GM12878 (cell line): Measurements from ENCODE around the gene BRCA1. TPM values are rescaled to one million over a fixed set of nuclear protein-coding genes. Genes with fewer than 3 reads are reported as not detected.

Experiments
- BACH1 ChIP-seq: fragments of 450-650 bp; IDR thresholded peaks from 2 replicates; pipeline ENCODE4 v1.6.1; 2017; ENCODE audit warnings: mild to moderate bottlenecking, borderline replicate concordance
- CBX5 ChIP-seq: sonication (generic); IDR thresholded peaks from 2 replicates; pipeline ENCODE4 v1.6.1; 2016; ENCODE audit warnings: low read depth, moderate library complexity, mild to moderate bottlenecking, inconsistent platforms
- CHD1 ChIP-seq: IDR thresholded peaks from 2 replicates; pipeline ENCODE4 v1.6.1; 2012; ENCODE audit warnings: low read depth, low read length, improper control_type of control experiment
- CHD4 ChIP-seq: fragments of 200-600 bp; sonication (generic); IDR thresholded peaks from 2 replicates; pipeline ENCODE4 v1.6.1; 2016; ENCODE audit warnings: mild to moderate bottlenecking
- EGR1 ChIP-seq, 2 experiments: IDR thresholded peaks; 1 replicate in 1 of 2; 2 replicates in 1 of 2; pipeline ENCODE4 v1.6.1; 2011 to 2012; ENCODE audit warnings: low read depth in 2 of 2, low read length in 2 of 2, borderline replicate concordance in 1 of 2, mild to moderate bottlenecking in 1 of 2, moderate library complexity in 1 of 2
- GABPA ChIP-seq: IDR thresholded peaks from 2 replicates; pipeline ENCODE4 v1.6.1; 2014; ENCODE audit warnings: antibody characterized with exemption, low read depth, mild to moderate bottlenecking, inconsistent platforms
- HDGF ChIP-seq: fragments of 450-650 bp; IDR thresholded peaks from 2 replicates; pipeline ENCODE4 v1.6.1; 2016; ENCODE audit warnings: antibody characterized with exemption
- IRF4 ChIP-seq: IDR thresholded peaks from 2 replicates; pipeline ENCODE4 v1.6.1; 2011; ENCODE audit warnings: low read depth, low read length
- KLF5 ChIP-seq: fragments of 450-650 bp; IDR thresholded peaks from 2 replicates; pipeline ENCODE4 v1.6.1; 2014; ENCODE audit warnings: mild to moderate bottlenecking; ENCODE audit not compliant: partially characterized antibody
- MTA2 ChIP-seq: fragments of 450-650 bp; IDR thresholded peaks from 2 replicates; pipeline ENCODE4 v1.6.1; 2016; ENCODE audit warnings: low read depth, mild to moderate bottlenecking, moderate library complexity
- NFYA ChIP-seq: IDR thresholded peaks from 2 replicates; pipeline ENCODE4 v1.6.1; 2011; ENCODE audit warnings: low read depth, mild to moderate bottlenecking, low read length, improper control_type of control experiment, borderline replicate concordance
- PKNOX1 ChIP-seq: fragments of 450-650 bp; IDR thresholded peaks from 2 replicates; pipeline ENCODE4 v1.6.1; 2016; ENCODE audit warnings: mild to moderate bottlenecking
- POLR2A ChIP-seq: IDR thresholded peaks from 2 replicates; pipeline ENCODE4 v1.6.1; 2011; ENCODE audit warnings: low read depth, mild to moderate bottlenecking, low read length
- RAD51 ChIP-seq: fragments of 450-650 bp; IDR thresholded peaks from 2 replicates; pipeline ENCODE4 v1.6.1; 2016; ENCODE audit warnings: moderate library complexity, mild to moderate bottlenecking, inconsistent platforms
- SP1 ChIP-seq: IDR thresholded peaks from one replicate; pipeline ENCODE4 v1.6.1; 2011; ENCODE audit warnings: low read depth, low read length
- TAF1 ChIP-seq: IDR thresholded peaks from 2 replicates; pipeline ENCODE4 v1.6.1; 2011; ENCODE audit warnings: mild to moderate bottlenecking, low read depth, low read length, borderline replicate concordance
- USF1 ChIP-seq: IDR thresholded peaks from 2 replicates; pipeline ENCODE4 v1.6.1; 2011; ENCODE audit warnings: borderline replicate concordance, low read depth, mild to moderate bottlenecking, moderate library complexity, mixed read lengths, low read length; ENCODE audit not compliant: insufficient read depth; ENCODE audit errors: extremely low read length
- ZBED1 ChIP-seq: IDR thresholded peaks from 2 replicates; pipeline ENCODE4 v1.6.1; 2016; ENCODE audit warnings: borderline replicate concordance
- ZBTB11 ChIP-seq: fragments of 450-650 bp; formaldehyde crosslinking; IDR thresholded peaks from 2 replicates; pipeline ENCODE4 v1.5.0; 2022; ENCODE audit warnings: mild to moderate bottlenecking, missing genetic modification characterization
- ZNF207 ChIP-seq: fragments of 450-650 bp; IDR thresholded peaks from 2 replicates; pipeline ENCODE4 v1.6.1; 2014; ENCODE audit warnings: antibody characterized with exemption, mild to moderate bottlenecking, borderline replicate concordance
- ZNF687 ChIP-seq: fragments of 450-650 bp; IDR thresholded peaks from 2 replicates; pipeline ENCODE4 v1.6.1; 2017; ENCODE audit warnings: mild to moderate bottlenecking, moderate library complexity
- ZSCAN29 ChIP-seq: fragments of 450-650 bp; IDR thresholded peaks from 2 replicates; pipeline ENCODE4 v1.6.1; 2017; ENCODE audit warnings: mild to moderate bottlenecking, moderate library complexity
- polyA plus RNA-seq, 11 experiments: library from polyadenylated mRNA; depleted of rRNA in 4 of 11; unstranded in 6 of 11; stranded (reverse) in 5 of 11; fragments of >200 nt; fragmentation: Nextera tagmentation in 4 of 11; fragmentation: Illumina TruSeq in 1 of 11; extraction: Ambion mirVana in 4 of 11; extraction: Trizol in 1 of 11; gene quantifications; 1 replicate in 1 of 11; 2 replicates in 10 of 11; pipeline versions ENCODE4 v1.2.1 to v1.2.3, GENCODE V29; 2011 to 2016; ENCODE audit warnings: inconsistent platforms in 2 of 11, missing spikeins in 2 of 11, low read depth in 1 of 11
- total RNA-seq, 4 experiments: library from RNA; depleted of rRNA in 3 of 4; stranded (reverse); fragments of >200 nt in 3 of 4; fragmentation: Illumina TruSeq in 1 of 4; extraction: Trizol in 1 of 4; gene quantifications; 2 replicates each; pipeline versions ENCODE4 v1.2.1 to v1.2.3, GENCODE V29; 2013 to 2021

Gene BRCA1
- total and polyA plus RNA-seq, 10 of the 15 experiments (the other 5 are each of a cell fraction or from before 2014, with no cell fraction given) = 16.8 to 71.2 (median 44.2) TPM

GRCh38 chr17:43125133-43125966 lies at the start of gene BRCA1 (continued):
- peak in 1 of 2 experiments; percentile 59; a peak in 1 of 3 replicates for TF ChIP-seq EGR1 (IDR thresholded peaks at IDR 0.05; ENCODE audit: borderline replicate concordance in 1 of 2, low read depth in 2 of 2, low read length in 2 of 2)
- TF ChIP-seq TAF1 = peak; percentile 59; the same call in 1 of the 2 replicates
- no peak for TF ChIP-seq CHD1
- TF ChIP-seq CBX5 = no peak
- TF ChIP-seq PKNOX1 = peak; percentile 66
- no peak for TF ChIP-seq BACH1
- peak; percentile 84 for TF ChIP-seq POLR2A
- no peak for TF ChIP-seq RAD51
- no peak for TF ChIP-seq ZBTB11 (CRISPR knock-in tag)
- peak; percentile 16; the same call in 1 of the 2 replicates for TF ChIP-seq NFYA
- no peak for TF ChIP-seq ZBED1
- TF ChIP-seq ZNF207 = peak; percentile 29; the same call in 1 of the 2 replicates
- no peak for TF ChIP-seq MTA2
- no peak for TF ChIP-seq USF1
- TF ChIP-seq CHD4 = no peak
- TF ChIP-seq IRF4 = no peak
- peak; percentile 81 for TF ChIP-seq SP1
- TF ChIP-seq ZNF687 = no peak
- TF ChIP-seq ZSCAN29 = no peak
- TF ChIP-seq GABPA = peak; percentile 84
- TF ChIP-seq KLF5 = peak; percentile 63
- no peak for TF ChIP-seq HDGF
